GM23338 (cell line): ENCODE data around the gene NT5C2. TPM values are rescaled to one million over a fixed set of nuclear protein-coding genes. Genes with fewer than 3 reads are reported as not detected.
"Not testable (repeated sequence)": the region's sequence is repeated elsewhere in the genome, so short reads cannot be mapped to it uniquely, and the experiment has no call there.

Experiments used
- ATAC-seq: fragments of 200-7000 bp; cut with Tn5 transposase; 3 replicates; pipeline ENCODE4 v1.9.1; 2020
- DNase-seq: peaks from one replicate; pipeline ENCODE4 v3.0.0-alpha.2; 2015; ENCODE audit warnings: low spot score
- H2AFZ ChIP-seq: fragments of 200-600 bp; sonication (generic); 2 replicates; pipeline ENCODE4 v1.8.0; 2016; ENCODE audit warnings: antibody characterized with exemption, mild to moderate bottlenecking, moderate library complexity
- H3F3A ChIP-seq: fragments of 200-600 bp; sonication (generic); replicated peaks from 2 replicates; pipeline ENCODE4 v1.8.0; 2017; ENCODE audit warnings: antibody characterized with exemption, mixed run types, low read depth
- H3K27ac ChIP-seq: fragments of 200-600 bp; sonication (generic); 2 replicates; pipeline ENCODE4 v1.6.1; 2016; ENCODE audit warnings: low read depth
- H3K27me3 ChIP-seq: fragments of 200-600 bp; sonication (generic); 2 replicates; pipeline ENCODE4 v1.8.0; 2016; ENCODE audit warnings: mild to moderate bottlenecking, mixed run types, moderate library complexity; ENCODE audit not compliant: insufficient read depth
- H3K36me3 ChIP-seq: fragments of 200-600 bp; sonication (generic); 2 replicates; pipeline ENCODE4 v1.8.0; 2016; ENCODE audit warnings: mild to moderate bottlenecking; ENCODE audit not compliant: insufficient read depth
- H3K4me1 ChIP-seq: fragments of 200-600 bp; sonication (generic); 2 replicates; pipeline ENCODE4 v1.8.0; 2016; ENCODE audit warnings: mild to moderate bottlenecking, moderate library complexity; ENCODE audit not compliant: insufficient read depth
- H3K4me2 ChIP-seq: fragments of 200-600 bp; sonication (generic); 2 replicates; pipeline ENCODE4 v1.7.1; 2017; ENCODE audit warnings: mixed run types
- H3K4me3 ChIP-seq: fragments of 200-600 bp; sonication (generic); 2 replicates; pipeline ENCODE4 v1.6.1; 2016; ENCODE audit warnings: mixed run types
- H3K79me2 ChIP-seq: fragments of 200-600 bp; sonication (generic); replicated peaks from 2 replicates; pipeline ENCODE4 v1.8.0; 2017; ENCODE audit warnings: mild to moderate bottlenecking; ENCODE audit not compliant: insufficient read depth
- H3K9me2 ChIP-seq: fragments of 200-600 bp; sonication (generic); 2 replicates; pipeline ENCODE4 v1.8.0; 2017; ENCODE audit not compliant: insufficient read depth
- H4K20me1 ChIP-seq: fragments of 200-600 bp; sonication (generic); replicated peaks from 2 replicates; pipeline ENCODE4 v1.8.0; 2017; ENCODE audit warnings: mild to moderate bottlenecking; ENCODE audit not compliant: insufficient read depth
- H3K27ac Mint-ChIP-seq: 2 replicates; pipeline ENCODE4 v1.8.0; 2020; ENCODE audit warnings: inconsistent platforms, mild to moderate bottlenecking, moderate library complexity, mixed read lengths
- H3K27me3 Mint-ChIP-seq: 3 replicates; pipeline ENCODE4 v1.8.0; 2022; ENCODE audit warnings: low read depth, mild to moderate bottlenecking, moderate library complexity, mixed read lengths, inconsistent platforms; ENCODE audit not compliant: insufficient read depth, poor library complexity
- H3K36me3 Mint-ChIP-seq: 3 replicates; pipeline ENCODE4 v1.8.0; 2021; ENCODE audit warnings: low read depth, mild to moderate bottlenecking, inconsistent platforms, moderate library complexity, mixed read lengths
- H3K4me1 Mint-ChIP-seq: 3 replicates; pipeline ENCODE4 v1.8.0; 2020; ENCODE audit warnings: mild to moderate bottlenecking, inconsistent platforms, mixed read lengths
- H3K4me3 Mint-ChIP-seq: 3 replicates; pipeline ENCODE4 v1.8.0; 2021; ENCODE audit warnings: moderate library complexity, mild to moderate bottlenecking, inconsistent platforms, mixed read lengths
- H3K9me3 Mint-ChIP-seq: 3 replicates; pipeline ENCODE4 v1.8.0; 2020; ENCODE audit warnings: moderate library complexity, mild to moderate bottlenecking, inconsistent platforms, mixed read lengths
- CREB1 ChIP-seq: fragments of 250-450 bp; sonication (Bioruptor Pico); IDR thresholded peaks from 2 replicates; pipeline ENCODE4 v1.5.0; 2020; ENCODE audit warnings: low read depth, mild to moderate bottlenecking, moderate library complexity
- CTCF ChIP-seq, 2 experiments: fragments of 200-600 bp in 1 of 2; sonication (generic) in 1 of 2; conservative IDR thresholded peaks; 2 replicates each; pipeline versions ENCODE4 v1.5.1 to v1.6.1; 2016 to 2017; ENCODE audit warnings: antibody characterized with exemption in 2 of 2, low read depth in 2 of 2, mild to moderate bottlenecking in 2 of 2, moderate library complexity in 1 of 2
- EZH2 ChIP-seq: fragments of 200-600 bp; sonication (generic); IDR thresholded peaks from one replicate; pipeline ENCODE4 v1.8.0; 2017; ENCODE audit warnings: antibody characterized with exemption, mild to moderate bottlenecking, low read depth; ENCODE audit not compliant: unreplicated experiment
- EZH2phosphoT487 ChIP-seq: fragments of 200-600 bp; sonication (generic); IDR thresholded peaks from one replicate; pipeline ENCODE4 v1.8.1; 2018; ENCODE audit warnings: antibody characterized with exemption; ENCODE audit not compliant: unreplicated experiment
- POLR2AphosphoS5 ChIP-seq: IDR thresholded peaks from 2 replicates; pipeline ENCODE4 v1.6.1; 2016; ENCODE audit warnings: antibody characterized with exemption, low read depth
- REST ChIP-seq: IDR thresholded peaks from one replicate; pipeline ENCODE4 v1.6.1; 2018; ENCODE audit warnings: antibody characterized with exemption; ENCODE audit not compliant: unreplicated experiment
- STAT1 ChIP-seq: IDR thresholded peaks from one replicate; pipeline ENCODE4 v1.6.1; 2016; ENCODE audit warnings: antibody characterized with exemption; ENCODE audit not compliant: unreplicated experiment
- polyA plus RNA-seq: library from polyadenylated mRNA; unstranded; fragments of >200 nt; fragmentation: Nextera tagmentation; extraction: Ambion mirVana; gene quantifications from 2 replicates; pipeline ENCODE4 v1.2.1, GENCODE V29; 2016
- total RNA-seq: library from RNA; depleted of rRNA; stranded (reverse); fragments of >200 nt; shearing (Covaris generic); gene quantifications from 2 replicates; pipeline ENCODE4 v1.2.3, GENCODE V29; 2014

Gene NT5C2
- total and polyA plus RNA-seq, 2 experiments from 2014 or later = 33.9 to 85.4 TPM

GRCh38 chr10:103067484-103067883 lies 125.6 kb downstream of the NT5C2 start:
- H3K4me1 Mint-ChIP-seq = peaks cover 9% of the 10 kb centered on the region
- no peaks in the 10 kb centered on the region for H3K79me2 ChIP-seq
- no peak for TF ChIP-seq CTCF (conservative IDR thresholded peaks at IDR 0.05; ENCODE audit: low read depth in 2 of 2)
- no peak for TF ChIP-seq EZH2
- H2AFZ ChIP-seq = no peak overlapping the region
- peaks cover 4% of the 10 kb centered on the region; the same call in 1 of the 2 replicates for H4K20me1 ChIP-seq
- H3K36me3 ChIP-seq = no peaks in the 10 kb centered on the region
- no peaks in the 10 kb centered on the region for H3F3A ChIP-seq
- no peaks in the 10 kb centered on the region for H3K36me3 Mint-ChIP-seq
- no peak overlapping the region for H3K4me3 ChIP-seq
- no peak overlapping the region for H3K4me2 ChIP-seq
- DNase-seq = no peak
- no peak overlapping the region for H3K4me3 Mint-ChIP-seq
- peaks cover 13% of the 10 kb centered on the region for H3K4me1 ChIP-seq
- no peaks in the 10 kb centered on the region for H3K27me3 ChIP-seq
- no peaks in the 10 kb centered on the region for H3K9me2 ChIP-seq
- H3K27me3 Mint-ChIP-seq = no peaks in the 10 kb centered on the region
- ATAC-seq = no peak
- no peak overlapping the region for H3K27ac ChIP-seq
- no peaks in the 10 kb centered on the region for H3K9me3 Mint-ChIP-seq
- no peak overlapping the region for H3K27ac Mint-ChIP-seq

GRCh38 chr10:103067099-103067477 lies 126.0 kb downstream of the NT5C2 start:
- not testable (repeated sequence) for H3K27ac Mint-ChIP-seq, H3K9me2 ChIP-seq, H3K27me3 ChIP-seq, H4K20me1 ChIP-seq, H3K36me3 Mint-ChIP-seq, H3K4me1 Mint-ChIP-seq, H3K27me3 Mint-ChIP-seq, H3K27ac ChIP-seq, H3K4me3 Mint-ChIP-seq, ATAC-seq, H3K36me3 ChIP-seq, H3K4me3 ChIP-seq, H3F3A ChIP-seq, H3K79me2 ChIP-seq, H3K4me2 ChIP-seq, H2AFZ ChIP-seq, H3K9me3 Mint-ChIP-seq, DNase-seq
- peaks cover 13% of the 10 kb centered on the region for H3K4me1 ChIP-seq

GRCh38 chr10:103066141-103067098 lies 126.7 kb downstream of the NT5C2 start:
- Histone ChIP-seq H3K4me2 (no peak overlapping the region), H3K79me2 (no peaks in the 10 kb centered on the region), H3K4me1 (peaks cover 13% of the 10 kb centered on the region), H3K4me3 (no peak overlapping the region), H3F3A (no peaks in the 10 kb centered on the region), H3K27me3 (no peaks in the 10 kb centered on the region), H3K27ac (no peak overlapping the region), H4K20me1 (peaks cover 4% of the 10 kb centered on the region; the same call in 1 of the 2 replicates), H2AFZ (no peak overlapping the region), H3K36me3 (no peaks in the 10 kb centered on the region), H3K9me2 (no peaks in the 10 kb centered on the region)
- Mint-ChIP-seq H3K4me1 (peaks cover 9% of the 10 kb centered on the region), H3K27ac (no peak overlapping the region), H3K27me3 (no peaks in the 10 kb centered on the region), H3K9me3 (no peaks in the 10 kb centered on the region), H3K36me3 (no peaks in the 10 kb centered on the region), H3K4me3 (no peak overlapping the region)
- DNase-seq = no peak
- no peak for ATAC-seq
- TF ChIP-seq STAT1 = no peak
- TF ChIP-seq REST = no peak
- no peak for TF ChIP-seq CREB1 (CRISPR knock-in tag)
- TF ChIP-seq POLR2AphosphoS5 = no peak
- TF ChIP-seq CTCF (conservative IDR thresholded peaks at IDR 0.05; ENCODE audit: low read depth in 2 of 2) = no peak
- TF ChIP-seq EZH2 = no peak
- no peak for TF ChIP-seq EZH2phosphoT487
